Panc1 (cell line): ENCODE results near the gene ZFHX2.
A peak's percentile ranks its signal among the peaks of the same experiment; 100 is the strongest.

Experiments used
- POLR2AphosphoS5 ChIP-seq: IDR thresholded peaks from 2 replicates; pipeline ENCODE4 v1.6.1; 2012; ENCODE audit warnings: mild to moderate bottlenecking, low read depth, low read length, moderate library complexity
- SIN3A ChIP-seq: IDR thresholded peaks from 2 replicates; pipeline ENCODE4 v1.6.1; 2012; ENCODE audit warnings: low read depth, mild to moderate bottlenecking, low read length, moderate library complexity, borderline replicate concordance; ENCODE audit not compliant: insufficient read depth
- TF ChIP-seq, protein P1 (sequence below): fragments of 450-650 bp; IDR thresholded peaks from 2 replicates; pipeline ENCODE4 v1.5.1; 2017; ENCODE audit warnings: mild to moderate bottlenecking
- TF ChIP-seq, protein P2 (sequence below), 2 experiments: IDR thresholded peaks; 2 replicates each; pipeline ENCODE4 v1.6.1; 2011 to 2012; ENCODE audit warnings: low read depth in 2 of 2, control low read depth in 1 of 2, low read length in 1 of 2, mild to moderate bottlenecking in 1 of 2, moderate library complexity in 1 of 2; ENCODE audit not compliant: insufficient read depth in 1 of 2

DNA sequence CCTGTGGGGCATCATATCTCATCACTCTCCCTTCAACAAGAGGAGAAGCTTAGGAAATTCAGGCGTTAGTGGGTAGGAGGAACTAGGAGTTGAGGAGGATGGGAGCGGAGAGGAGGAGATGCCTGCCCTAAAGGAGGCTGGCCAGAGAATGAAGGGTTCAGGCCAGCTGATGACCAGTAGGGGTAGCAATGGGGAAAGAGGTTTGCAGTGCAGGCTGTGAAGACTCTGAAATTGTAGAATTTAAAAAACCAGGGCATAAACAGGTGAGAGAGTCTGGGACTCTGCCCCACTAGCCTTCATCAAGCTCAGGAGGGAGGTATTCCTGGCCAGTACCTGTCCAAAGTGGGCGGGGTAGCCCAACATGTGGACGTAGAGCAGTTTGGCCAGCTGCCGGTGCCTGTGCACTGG is 15.2 kb upstream of the ZFHX2 start:
- TF ChIP-seq, protein P1, sequence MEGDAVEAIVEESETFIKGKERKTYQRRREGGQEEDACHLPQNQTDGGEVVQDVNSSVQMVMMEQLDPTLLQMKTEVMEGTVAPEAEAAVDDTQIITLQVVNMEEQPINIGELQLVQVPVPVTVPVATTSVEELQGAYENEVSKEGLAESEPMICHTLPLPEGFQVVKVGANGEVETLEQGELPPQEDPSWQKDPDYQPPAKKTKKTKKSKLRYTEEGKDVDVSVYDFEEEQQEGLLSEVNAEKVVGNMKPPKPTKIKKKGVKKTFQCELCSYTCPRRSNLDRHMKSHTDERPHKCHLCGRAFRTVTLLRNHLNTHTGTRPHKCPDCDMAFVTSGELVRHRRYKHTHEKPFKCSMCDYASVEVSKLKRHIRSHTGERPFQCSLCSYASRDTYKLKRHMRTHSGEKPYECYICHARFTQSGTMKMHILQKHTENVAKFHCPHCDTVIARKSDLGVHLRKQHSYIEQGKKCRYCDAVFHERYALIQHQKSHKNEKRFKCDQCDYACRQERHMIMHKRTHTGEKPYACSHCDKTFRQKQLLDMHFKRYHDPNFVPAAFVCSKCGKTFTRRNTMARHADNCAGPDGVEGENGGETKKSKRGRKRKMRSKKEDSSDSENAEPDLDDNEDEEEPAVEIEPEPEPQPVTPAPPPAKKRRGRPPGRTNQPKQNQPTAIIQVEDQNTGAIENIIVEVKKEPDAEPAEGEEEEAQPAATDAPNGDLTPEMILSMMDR, result peak; percentile 40
- TF ChIP-seq, protein P2, sequence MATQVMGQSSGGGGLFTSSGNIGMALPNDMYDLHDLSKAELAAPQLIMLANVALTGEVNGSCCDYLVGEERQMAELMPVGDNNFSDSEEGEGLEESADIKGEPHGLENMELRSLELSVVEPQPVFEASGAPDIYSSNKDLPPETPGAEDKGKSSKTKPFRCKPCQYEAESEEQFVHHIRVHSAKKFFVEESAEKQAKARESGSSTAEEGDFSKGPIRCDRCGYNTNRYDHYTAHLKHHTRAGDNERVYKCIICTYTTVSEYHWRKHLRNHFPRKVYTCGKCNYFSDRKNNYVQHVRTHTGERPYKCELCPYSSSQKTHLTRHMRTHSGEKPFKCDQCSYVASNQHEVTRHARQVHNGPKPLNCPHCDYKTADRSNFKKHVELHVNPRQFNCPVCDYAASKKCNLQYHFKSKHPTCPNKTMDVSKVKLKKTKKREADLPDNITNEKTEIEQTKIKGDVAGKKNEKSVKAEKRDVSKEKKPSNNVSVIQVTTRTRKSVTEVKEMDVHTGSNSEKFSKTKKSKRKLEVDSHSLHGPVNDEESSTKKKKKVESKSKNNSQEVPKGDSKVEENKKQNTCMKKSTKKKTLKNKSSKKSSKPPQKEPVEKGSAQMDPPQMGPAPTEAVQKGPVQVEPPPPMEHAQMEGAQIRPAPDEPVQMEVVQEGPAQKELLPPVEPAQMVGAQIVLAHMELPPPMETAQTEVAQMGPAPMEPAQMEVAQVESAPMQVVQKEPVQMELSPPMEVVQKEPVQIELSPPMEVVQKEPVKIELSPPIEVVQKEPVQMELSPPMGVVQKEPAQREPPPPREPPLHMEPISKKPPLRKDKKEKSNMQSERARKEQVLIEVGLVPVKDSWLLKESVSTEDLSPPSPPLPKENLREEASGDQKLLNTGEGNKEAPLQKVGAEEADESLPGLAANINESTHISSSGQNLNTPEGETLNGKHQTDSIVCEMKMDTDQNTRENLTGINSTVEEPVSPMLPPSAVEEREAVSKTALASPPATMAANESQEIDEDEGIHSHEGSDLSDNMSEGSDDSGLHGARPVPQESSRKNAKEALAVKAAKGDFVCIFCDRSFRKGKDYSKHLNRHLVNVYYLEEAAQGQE (IDR thresholded peaks at IDR 0.05; ENCODE audit: insufficient read depth in 1 of 2, low read depth in 2 of 2, low read length in 1 of 2), result no peak
- TF ChIP-seq POLR2AphosphoS5 (peak; percentile 3; the same call in 1 of the 2 replicates), SIN3A (no peak)
